CD14-positive monocyte (primary cell): ENCODE data around the gene RPEL1. TPM values are rescaled to one million over a fixed set of nuclear protein-coding genes. Genes with fewer than 3 reads are reported as not detected.

Experiments
- DNase-seq, 3 donors: peaks; one replicate each; pipeline ENCODE4 v3.0.0-alpha.2; 2011 to 2022
- H2AFZ ChIP-seq: 2 replicates; pipeline ENCODE4 v1.6.0; 2012; ENCODE audit warnings: mild to moderate bottlenecking, low read depth, low read length, inconsistent platforms; ENCODE audit not compliant: insufficient read depth, poor library complexity, severe bottlenecking
- H3K27ac ChIP-seq, 2 donors: 1 replicate in 1 of 2; 2 replicates in 1 of 2; pipeline ENCODE4 v1.5.1; 2012 to 2013; ENCODE audit warnings: low read length in 2 of 2, control low read depth in 1 of 2, inconsistent platforms in 1 of 2, low read depth in 1 of 2, mild to moderate bottlenecking in 1 of 2
- H3K27me3 ChIP-seq, 2 donors: one replicate each; pipeline versions ENCODE4 v1.6.0 to v1.6.1; 2011 to 2013; ENCODE audit warnings: low read length in 2 of 2; ENCODE audit not compliant: control insufficient read depth in 2 of 2, insufficient read depth in 2 of 2
- H3K36me3 ChIP-seq, 2 donors: replicated peaks in 1 of 2; 1 replicate in 1 of 2; 2 replicates in 1 of 2; pipeline versions ENCODE4 v1.5.1 to v1.6.1; 2012 to 2013; ENCODE audit warnings: low read length in 2 of 2, control low read depth in 1 of 2, inconsistent platforms in 1 of 2, mild to moderate bottlenecking in 1 of 2; ENCODE audit not compliant: insufficient read depth in 2 of 2, control insufficient read depth in 1 of 2
- H3K4me1 ChIP-seq, 2 donors: 1 replicate in 1 of 2; 2 replicates in 1 of 2; pipeline versions ENCODE4 v1.5.1 to v1.6.1; 2012 to 2013; ENCODE audit warnings: low read length in 2 of 2, control low read depth in 1 of 2, inconsistent platforms in 1 of 2, mild to moderate bottlenecking in 1 of 2, moderate library complexity in 1 of 2; ENCODE audit not compliant: insufficient read depth in 2 of 2, control insufficient read depth in 1 of 2
- H3K4me2 ChIP-seq: replicated peaks from 2 replicates; pipeline ENCODE3; 2012; ENCODE audit warnings: low read length, moderate library complexity, mild to moderate bottlenecking; ENCODE audit not compliant: poor library complexity, severe bottlenecking; ENCODE audit errors: extremely low read depth
- H3K4me3 ChIP-seq, 3 experiments: fragments of 200-600 bp in 1 of 3; sonication (generic) in 1 of 3; replicated peaks in 1 of 3; 1 replicate in 2 of 3; 2 replicates in 1 of 3; pipeline ENCODE4 v1.5.1; 2011 to 2013; ENCODE audit warnings: low read length in 3 of 3, mild to moderate bottlenecking in 3 of 3, control low read depth in 2 of 3, low read depth in 2 of 3, inconsistent platforms in 1 of 3, moderate library complexity in 1 of 3
- H3K79me2 ChIP-seq: 2 replicates; pipeline ENCODE4 v1.6.0; 2012; ENCODE audit warnings: mild to moderate bottlenecking, control low read depth, inconsistent platforms, low read length, moderate library complexity; ENCODE audit not compliant: insufficient read depth
- H3K9ac ChIP-seq: 2 replicates; pipeline ENCODE4 v1.6.0; 2017; ENCODE audit warnings: low read length, mild to moderate bottlenecking; ENCODE audit not compliant: insufficient read depth, poor library complexity, severe bottlenecking
- H3K9me3 ChIP-seq, 2 donors: replicated peaks in 1 of 2; 1 replicate in 1 of 2; 2 replicates in 1 of 2; pipeline versions ENCODE4 v1.5.1 to v1.6.1; 2012 to 2013; ENCODE audit warnings: low read length in 2 of 2, control low read depth in 1 of 2; ENCODE audit not compliant: control insufficient read depth in 1 of 2, insufficient read depth in 1 of 2
- H4K20me1 ChIP-seq: 2 replicates; pipeline ENCODE4 v1.6.0; 2012; ENCODE audit warnings: mild to moderate bottlenecking, low read length, control low read depth, moderate library complexity; ENCODE audit not compliant: insufficient read depth
- H3K27ac Mint-ChIP-seq, 7 donors: one replicate each; pipeline ENCODE4 v1.8.0; 2020; ENCODE audit warnings: mild to moderate bottlenecking in 7 of 7, mixed read lengths in 7 of 7, moderate library complexity in 6 of 7, inconsistent platforms in 2 of 7
- H3K27me3 Mint-ChIP-seq, 3 donors: one replicate each; pipeline ENCODE4 v1.8.0; 2021 to 2022; ENCODE audit warnings: low read depth in 3 of 3, mild to moderate bottlenecking in 3 of 3, mixed read lengths in 3 of 3, moderate library complexity in 3 of 3, inconsistent platforms in 1 of 3
- H3K36me3 Mint-ChIP-seq, 2 donors: one replicate each; pipeline ENCODE4 v1.8.0; 2020; ENCODE audit warnings: mixed read lengths in 2 of 2, inconsistent platforms in 1 of 2, mild to moderate bottlenecking in 1 of 2
- H3K4me1 Mint-ChIP-seq: one replicate; pipeline ENCODE4 v1.8.0; 2020; ENCODE audit warnings: mild to moderate bottlenecking, mixed read lengths
- H3K4me3 Mint-ChIP-seq, 2 donors: one replicate each; pipeline ENCODE4 v1.8.0; 2020; ENCODE audit warnings: mild to moderate bottlenecking in 2 of 2, mixed read lengths in 2 of 2, moderate library complexity in 1 of 2
- H3K9me3 Mint-ChIP-seq, 7 donors: one replicate each; pipeline ENCODE4 v1.8.0; 2020 to 2022; ENCODE audit warnings: mixed read lengths in 7 of 7, mild to moderate bottlenecking in 6 of 7, moderate library complexity in 6 of 7, inconsistent platforms in 2 of 7
- WGBS: methylation state at CpG from one replicate; pipeline ENCODE4 v1.1.5; 2013; ENCODE audit warnings: missing lambda C conversion rate; ENCODE audit not compliant: insufficient coverage; 5-methylcytosine and 5-hydroxymethylcytosine counted together
- intact Hi-C, 2 donors: fragments of 100-400 bp; cut with micrococcal nuclease; formaldehyde crosslinking; loops; one replicate each; pipeline versions ENCODE4 v1.15.0 to v1.15.1; 2023
- polyA plus RNA-seq, 3 donors: library from polyadenylated mRNA; depleted of rRNA in 1 of 3; unstranded in 2 of 3; stranded (reverse) in 1 of 3; fragments of 300-500 nt in 2 of 3; fragments of >200 nt in 1 of 3; fragmentation: Illumina TruSeq in 2 of 3; gene quantifications; 1 replicate in 2 of 3; 2 replicates in 1 of 3; pipeline ENCODE4 v1.2.3, GENCODE V29; 2012 to 2021
- TF ChIP-seq, protein P1 (sequence below): fragments of 200-600 bp; IDR thresholded peaks from one replicate; pipeline ENCODE4 v1.8.0; 2022; ENCODE audit warnings: antibody characterized with exemption, mild to moderate bottlenecking

Gene RPEL1
- polyA plus RNA-seq, 3 donors: not detected

DNA sequence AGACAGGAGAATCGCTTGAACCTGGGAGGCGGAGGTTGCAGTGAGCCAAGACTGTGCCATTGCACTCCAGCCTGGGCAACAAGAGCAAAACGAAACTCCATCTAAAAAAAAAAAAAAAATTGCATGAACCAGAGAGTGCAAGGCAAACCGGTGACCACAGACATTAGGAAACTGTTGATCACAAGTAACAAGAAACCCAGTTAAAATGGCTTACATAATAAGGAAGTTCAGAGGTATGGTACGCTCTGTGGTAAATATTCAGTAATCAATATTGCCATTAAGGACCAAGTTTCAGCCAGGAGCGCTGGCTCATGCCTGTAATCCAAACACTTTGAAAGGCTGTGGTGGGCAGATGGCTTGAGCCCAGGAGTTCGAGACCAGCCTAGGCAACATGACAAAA lies 43.4 kb upstream of the RPEL1 start:
- peak; percentile 79 to 86 (median 85) for DNase-seq
- H3K4me3 Mint-ChIP-seq: peak overlapping the region; percentile 48 to 67

DNA sequence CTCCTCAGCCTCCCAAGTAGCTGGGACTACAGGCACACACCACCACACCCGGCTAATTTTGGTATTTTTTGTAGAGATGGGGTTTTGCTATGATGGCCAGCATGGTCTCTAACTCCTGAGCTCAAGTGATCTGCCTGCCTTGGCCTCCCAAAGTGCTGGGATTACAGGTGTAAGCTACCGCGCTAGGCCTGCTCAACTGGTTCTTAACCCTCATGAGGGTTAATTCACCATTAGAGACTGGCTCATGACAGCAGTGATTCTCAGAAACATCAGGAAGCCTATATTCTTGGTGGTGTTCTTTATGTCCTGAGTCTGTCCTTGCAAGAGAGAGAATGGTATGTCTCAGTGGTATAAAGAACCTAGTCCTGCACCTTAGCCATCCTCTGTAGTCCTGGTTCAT lies 42.2 kb upstream of the RPEL1 start:
- peaks cover 0 to 2% (median 0%) of the 10 kb centered on the region in 3 donors for H3K27me3 Mint-ChIP-seq
- Histone ChIP-seq H2AFZ (no peak overlapping the region), H3K27ac (peak overlapping the region in 1 of 2 donors; percentile 88)

More for the DNA sequence above, 43.4 kb upstream of the RPEL1 start:
- Mint-ChIP-seq H3K36me3 (peaks cover 0 to 1% of the 10 kb centered on the region in 2 donors), H3K27ac (peak overlapping the region; percentile 86 to 96 (median 93)), H3K9me3 (peaks cover 0 to 5% (median 4%) of the 10 kb centered on the region in 7 donors), H3K27me3 (peaks cover 0 to 2% (median 0%) of the 10 kb centered on the region in 3 donors), H3K4me1 (peaks cover 61% of the 10 kb centered on the region)
- Histone ChIP-seq H3K4me3 (peak overlapping the region in 2 of 3 experiments; percentile 17 to 51), H3K9me3 (no peaks in the 10 kb centered on the region), H3K79me2 (peaks cover 14% of the 10 kb centered on the region), H3K27me3 (no peaks in the 10 kb centered on the region), H3K9ac (no peak overlapping the region), H2AFZ (peak overlapping the region; percentile 64), H3K36me3 (no peaks in the 10 kb centered on the region), H3K4me1 (peaks cover 51 to 59% of the 10 kb centered on the region in 2 donors), H3K4me2 (peak overlapping the region; percentile 62), H4K20me1 (no peaks in the 10 kb centered on the region), H3K27ac (peak overlapping the region; percentile 78 to 88)
- WGBS: no CpG with 5 or more reads among the region's 7 CpGs
- intact Hi-C loops: no loop called here
- TF ChIP-seq, protein P1, sequence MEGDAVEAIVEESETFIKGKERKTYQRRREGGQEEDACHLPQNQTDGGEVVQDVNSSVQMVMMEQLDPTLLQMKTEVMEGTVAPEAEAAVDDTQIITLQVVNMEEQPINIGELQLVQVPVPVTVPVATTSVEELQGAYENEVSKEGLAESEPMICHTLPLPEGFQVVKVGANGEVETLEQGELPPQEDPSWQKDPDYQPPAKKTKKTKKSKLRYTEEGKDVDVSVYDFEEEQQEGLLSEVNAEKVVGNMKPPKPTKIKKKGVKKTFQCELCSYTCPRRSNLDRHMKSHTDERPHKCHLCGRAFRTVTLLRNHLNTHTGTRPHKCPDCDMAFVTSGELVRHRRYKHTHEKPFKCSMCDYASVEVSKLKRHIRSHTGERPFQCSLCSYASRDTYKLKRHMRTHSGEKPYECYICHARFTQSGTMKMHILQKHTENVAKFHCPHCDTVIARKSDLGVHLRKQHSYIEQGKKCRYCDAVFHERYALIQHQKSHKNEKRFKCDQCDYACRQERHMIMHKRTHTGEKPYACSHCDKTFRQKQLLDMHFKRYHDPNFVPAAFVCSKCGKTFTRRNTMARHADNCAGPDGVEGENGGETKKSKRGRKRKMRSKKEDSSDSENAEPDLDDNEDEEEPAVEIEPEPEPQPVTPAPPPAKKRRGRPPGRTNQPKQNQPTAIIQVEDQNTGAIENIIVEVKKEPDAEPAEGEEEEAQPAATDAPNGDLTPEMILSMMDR: no peak

More for the DNA sequence above, 42.2 kb upstream of the RPEL1 start:
- Histone ChIP-seq H3K36me3 (no peaks in the 10 kb centered on the region), H4K20me1 (no peaks in the 10 kb centered on the region), H3K4me1 (peaks cover 39 to 48% of the 10 kb centered on the region in 2 donors), H3K4me3 (no peak overlapping the region), H3K27me3 (no peaks in the 10 kb centered on the region), H3K9ac (no peak overlapping the region), H3K4me2 (no peak overlapping the region), H3K9me3 (no peaks in the 10 kb centered on the region), H3K79me2 (peaks cover 5% of the 10 kb centered on the region)
- Mint-ChIP-seq H3K4me1 (peaks cover 50% of the 10 kb centered on the region), H3K27ac (peak overlapping the region in 2 of 7 donors; percentile 50 to 81), H3K36me3 (peaks cover 0 to 1% of the 10 kb centered on the region in 2 donors), H3K4me3 (no peak overlapping the region), H3K9me3 (peaks cover 0 to 8% (median 4%) of the 10 kb centered on the region in 7 donors)
- intact Hi-C loops: no loop called here
- TF ChIP-seq, protein P1: no peak
- 100% methylated on average over 2 of the region's 3 CpGs for WGBS
- no peak for DNase-seq
